Myocyte (in vitro differentiated cells): ENCODE results near the gene METTL24. TPM values are rescaled to one million over a fixed set of nuclear protein-coding genes. Genes with fewer than 3 reads are reported as not detected.

Experiments used
- DNase-seq: peaks from one replicate; pipeline ENCODE4 v3.0.0-alpha.2; 2012; ENCODE audit warnings: low read depth
- total RNA-seq: library from RNA; depleted of rRNA; stranded (reverse); fragments of >200 nt; gene quantifications from 2 replicates; pipeline ENCODE4 v1.2.3, GENCODE V29; 2014

METTL24 gene
- total RNA-seq, 1 donor from 2014 or later, result not detected

DNA sequence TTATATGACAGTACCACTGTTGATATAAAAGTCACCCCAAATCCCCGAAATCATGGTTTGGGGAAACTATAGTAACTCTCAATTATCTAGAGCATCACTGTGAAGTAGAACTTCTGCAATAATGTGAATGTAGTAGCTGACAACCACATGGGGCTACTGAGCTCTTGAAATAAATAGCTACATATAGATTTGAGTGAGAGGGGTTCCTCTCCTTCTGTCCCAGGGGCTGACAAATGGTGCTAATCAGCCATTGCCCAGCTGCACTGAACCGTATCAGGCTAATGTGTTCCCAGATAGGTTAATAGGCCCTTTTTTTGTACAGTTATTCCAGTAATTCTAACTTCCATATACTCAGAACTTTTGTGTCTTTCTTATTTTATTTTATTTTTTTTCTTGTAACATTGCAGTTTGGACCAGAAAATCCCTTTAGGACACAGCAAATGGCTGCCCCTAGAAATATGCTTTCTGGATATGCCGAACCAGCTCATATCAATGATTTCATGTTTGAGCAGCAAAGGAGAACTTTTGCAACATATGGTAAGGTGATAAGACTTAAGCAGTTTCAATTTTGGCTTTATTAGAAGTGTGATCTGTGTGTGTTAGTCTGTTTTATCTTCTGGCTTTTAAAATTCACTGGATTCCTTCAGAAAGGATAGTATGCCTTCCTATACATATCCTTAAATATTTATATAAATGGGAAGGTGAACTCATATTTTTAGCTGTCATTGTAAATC lies 156.8 kb downstream of the METTL24 start:
- no peak for DNase-seq

DNA sequence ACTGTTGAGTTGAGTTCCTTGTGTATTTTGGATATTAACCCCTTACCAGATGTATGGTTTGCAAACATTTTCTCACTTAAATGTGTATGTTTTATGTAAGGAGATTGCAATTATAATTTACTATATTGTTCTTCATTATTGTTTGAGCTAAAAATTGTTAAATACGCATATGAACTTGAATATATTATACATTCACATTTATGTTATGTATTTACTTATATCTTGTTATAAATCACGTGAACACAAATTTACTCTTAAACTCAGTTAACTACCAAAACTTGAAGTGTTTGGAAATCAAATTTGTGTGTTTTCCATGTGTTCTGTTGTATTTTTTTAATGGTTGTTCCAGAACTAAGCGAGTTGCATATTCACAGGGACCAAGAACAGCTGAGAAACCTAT lies 159.6 kb downstream of the METTL24 start:
- no peak for DNase-seq

DNA sequence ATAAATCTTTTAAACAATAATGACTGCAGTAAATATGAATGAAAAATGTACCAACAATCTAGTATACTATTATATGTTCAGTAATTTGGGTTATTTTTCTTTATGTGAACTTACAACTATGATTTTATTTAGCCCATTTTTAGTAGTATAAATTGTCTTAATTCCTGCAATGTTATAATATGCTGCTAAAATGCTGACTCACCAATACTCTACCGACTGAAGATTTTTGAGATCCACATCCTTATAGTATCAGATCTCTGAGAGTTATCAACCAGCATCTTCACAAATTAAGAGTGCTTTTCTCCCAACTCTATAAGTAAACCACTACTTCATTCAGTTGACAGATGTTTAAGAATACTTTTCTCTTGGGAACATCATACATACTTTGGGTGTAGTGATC lies 161.3 kb downstream of the METTL24 start:
- no peak for DNase-seq

DNA sequence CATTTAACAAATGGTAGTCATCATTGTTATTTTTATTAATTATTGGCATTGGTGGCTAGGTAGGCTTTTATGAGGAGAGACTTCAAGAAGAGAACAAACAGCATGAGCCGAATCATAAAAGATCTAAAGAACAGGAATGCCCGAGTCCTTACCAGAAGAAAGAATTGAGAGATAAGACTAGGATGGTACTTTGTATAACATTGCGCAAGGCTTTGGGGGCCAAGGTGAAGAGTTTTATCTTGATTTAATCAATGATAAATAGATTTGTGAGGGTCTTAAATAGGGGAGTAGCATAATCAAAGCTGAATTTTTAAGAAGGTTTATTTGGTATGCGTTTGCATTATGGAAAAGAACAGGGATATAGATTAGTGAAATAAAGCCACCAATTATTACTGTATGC lies 162.5 kb downstream of the METTL24 start:
- no peak for DNase-seq

Other genes with a start within 250 kb of the METTL24 start
- gene WASF1, start 178.7 kb downstream of the METTL24 start, total RNA-seq, result 8.1 and 10.5 TPM in 2 replicates
- gene CDC40, start 177.9 kb downstream of the METTL24 start, total RNA-seq, result 14.6 and 16.3 TPM in 2 replicates
- gene DDO, start 57.2 kb upstream of the METTL24 start, total RNA-seq, result 7.3 and 7.8 TPM in 2 replicates
- gene SLC22A16, start 118.3 kb upstream of the METTL24 start, total RNA-seq, result not detected in 2 replicates